ENCODE results near the gene SPDYE6.

GRCh38 chr7:102376964-102377466 lies 20.8 kb upstream of the SPDYE6 start:
- TF ChIP-seq, protein P1, sequence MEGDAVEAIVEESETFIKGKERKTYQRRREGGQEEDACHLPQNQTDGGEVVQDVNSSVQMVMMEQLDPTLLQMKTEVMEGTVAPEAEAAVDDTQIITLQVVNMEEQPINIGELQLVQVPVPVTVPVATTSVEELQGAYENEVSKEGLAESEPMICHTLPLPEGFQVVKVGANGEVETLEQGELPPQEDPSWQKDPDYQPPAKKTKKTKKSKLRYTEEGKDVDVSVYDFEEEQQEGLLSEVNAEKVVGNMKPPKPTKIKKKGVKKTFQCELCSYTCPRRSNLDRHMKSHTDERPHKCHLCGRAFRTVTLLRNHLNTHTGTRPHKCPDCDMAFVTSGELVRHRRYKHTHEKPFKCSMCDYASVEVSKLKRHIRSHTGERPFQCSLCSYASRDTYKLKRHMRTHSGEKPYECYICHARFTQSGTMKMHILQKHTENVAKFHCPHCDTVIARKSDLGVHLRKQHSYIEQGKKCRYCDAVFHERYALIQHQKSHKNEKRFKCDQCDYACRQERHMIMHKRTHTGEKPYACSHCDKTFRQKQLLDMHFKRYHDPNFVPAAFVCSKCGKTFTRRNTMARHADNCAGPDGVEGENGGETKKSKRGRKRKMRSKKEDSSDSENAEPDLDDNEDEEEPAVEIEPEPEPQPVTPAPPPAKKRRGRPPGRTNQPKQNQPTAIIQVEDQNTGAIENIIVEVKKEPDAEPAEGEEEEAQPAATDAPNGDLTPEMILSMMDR (conservative IDR thresholded peaks at IDR 0.05), result no peak
- no peak for TF ChIP-seq EZH2 (IDR thresholded peaks at IDR 0.05; ENCODE audit: low read depth)
